K562 (cell line): ENCODE results near the gene CDKN2B-AS1. TPM values are rescaled to one million over a fixed set of nuclear protein-coding genes. Genes with fewer than 3 reads are reported as not detected.

ENCODE experiments used
- ATAC-seq: fragments of 200-7000 bp; cut with Tn5 transposase; 3 replicates; pipeline ENCODE4 v1.9.1; 2020; ENCODE audit warnings: moderate library complexity
- BruUV-seq: library from RNA; stranded (reverse); fragments of 400-500 nt; replicated peaks from 2 replicates; lab custom pipeline; 2021; lab: Mats Ljungman, UMichigan
- CTCF ChIA-PET: fragments of 300-600 bp; formaldehyde crosslinking; extraction: SDS; loops from one replicate; lab custom pipeline; 2021; ENCODE audit warnings: low intra/inter-chr PET ratio; lab: Yijun Ruan, JAX
- POLR2A ChIA-PET: fragments of 300-600, 350-650 bp; sonication (Branson Sonifier 250); formaldehyde crosslinking; extraction: SDS; loops from one replicate; lab custom pipeline; 2021; ENCODE audit warnings: antibody characterized with exemption, inconsistent platforms; lab: Yijun Ruan, JAX
- DNase-seq, 4 experiments: peaks; one replicate each; pipeline versions ENCODE4 v3.0.0 to v3.0.0-alpha.2; 2011 to 2018; ENCODE audit warnings: low spot score in 3 of 4, mixed read lengths in 3 of 4; ENCODE audit errors: extremely low read depth in 1 of 4
- FAIRE-seq: peaks from 2 replicates; lab custom pipeline; 2011; peaks lifted over from hg19 to GRCh38; lab: Jason Lieb, UNC
- H2AFZ ChIP-seq: 2 replicates; pipeline ENCODE4 v1.6.0; 2011; ENCODE audit warnings: low read depth, low read length, control low read depth, inconsistent platforms
- H3K27ac ChIP-seq: fragments of 200-600 bp; 3 replicates; pipeline ENCODE4 v1.8.0; 2011; ENCODE audit warnings: low read depth, mild to moderate bottlenecking, control low read depth, inconsistent platforms, low read length, moderate library complexity, mixed read lengths; ENCODE audit errors: extremely low read depth
- H3K27me3 ChIP-seq, 2 experiments: fragments of 300-600 bp in 1 of 2; 2 replicates in 1 of 2; 3 replicates in 1 of 2; pipeline versions ENCODE4 v1.6.0 to v1.8.0; 2011; ENCODE audit warnings: inconsistent platforms in 2 of 2, low read length in 2 of 2, mild to moderate bottlenecking in 1 of 2, mixed read lengths in 1 of 2, moderate library complexity in 1 of 2; ENCODE audit not compliant: control insufficient read depth in 2 of 2, insufficient read depth in 2 of 2
- H3K36me3 ChIP-seq: fragments of 300-600 bp; 3 replicates; pipeline ENCODE4 v1.8.0; 2011; ENCODE audit warnings: mild to moderate bottlenecking, low read length, inconsistent platforms; ENCODE audit not compliant: control insufficient read depth, insufficient read depth
- H3K4me1 ChIP-seq, 2 experiments: fragments of 200-600 bp in 1 of 2; replicated peaks in 1 of 2; 2 replicates in 1 of 2; 3 replicates in 1 of 2; pipeline versions ENCODE4 v1.5.1 to v1.8.0; 2011; ENCODE audit warnings: inconsistent platforms in 2 of 2, low read length in 2 of 2, mild to moderate bottlenecking in 1 of 2, mixed read lengths in 1 of 2, moderate library complexity in 1 of 2; ENCODE audit not compliant: control insufficient read depth in 2 of 2, insufficient read depth in 2 of 2
- H3K4me2 ChIP-seq: 2 replicates; pipeline ENCODE4 v1.6.1; 2011; ENCODE audit warnings: low read length, control low read depth, inconsistent platforms, mixed read lengths; ENCODE audit not compliant: insufficient read depth
- H3K4me3 ChIP-seq: fragments of 200-600 bp; sonication (generic), shearing (Covaris generic); 2 replicates; pipeline ENCODE4 v1.5.1; 2016; ENCODE audit warnings: control low read depth, inconsistent platforms
- H3K79me2 ChIP-seq: fragments of 200-600 bp; 3 replicates; pipeline ENCODE4 v1.8.0; 2011; ENCODE audit warnings: low read length, inconsistent platforms; ENCODE audit not compliant: control insufficient read depth, insufficient read depth
- H3K9ac ChIP-seq, 2 experiments: 2 replicates each; pipeline versions ENCODE4 v1.6.0 to v1.6.1; 2011; ENCODE audit warnings: low read depth in 2 of 2, low read length in 2 of 2, control low read depth in 1 of 2, inconsistent platforms in 1 of 2, mild to moderate bottlenecking in 1 of 2, mixed read lengths in 1 of 2; ENCODE audit not compliant: insufficient read depth in 1 of 2
- H3K9me1 ChIP-seq: one replicate; pipeline ENCODE4 v1.6.0; 2011; ENCODE audit warnings: inconsistent platforms, mild to moderate bottlenecking, low read length, moderate library complexity; ENCODE audit not compliant: control insufficient read depth, insufficient read depth
- H3K9me3 ChIP-seq: replicated peaks from 2 replicates; pipeline ENCODE4 v1.5.1; 2011; ENCODE audit warnings: low read depth, low read length, inconsistent platforms; ENCODE audit not compliant: control insufficient read depth, insufficient read depth
- H4K20me1 ChIP-seq: replicated peaks from 2 replicates; pipeline ENCODE4 v1.6.1; 2011; ENCODE audit warnings: low read length, inconsistent platforms, mixed read lengths; ENCODE audit not compliant: control insufficient read depth, insufficient read depth
- BRD9 ChIP-seq: fragments of 450-650 bp; IDR thresholded peaks from 2 replicates; pipeline ENCODE4 v1.6.1; 2018; ENCODE audit warnings: low read depth; ENCODE audit not compliant: partially characterized antibody
- DEAF1 ChIP-seq: fragments of 450-650 bp; formaldehyde crosslinking; IDR thresholded peaks from 2 replicates; pipeline ENCODE4 v1.4.0; 2020; ENCODE audit warnings: mild to moderate bottlenecking, moderate library complexity
- ELF2 ChIP-seq: fragments of 250-450 bp; sonication (Bioruptor Pico); IDR thresholded peaks from 2 replicates; pipeline ENCODE4 v1.5.0; 2021; ENCODE audit warnings: mild to moderate bottlenecking
- HMG20B ChIP-seq: fragments of 250-450 bp; sonication (Bioruptor Pico); IDR thresholded peaks from 2 replicates; pipeline ENCODE4 v1.5.0; 2021; ENCODE audit warnings: mild to moderate bottlenecking
- HOXB6 ChIP-seq: fragments of 250-450 bp; sonication (Bioruptor Pico); IDR thresholded peaks from 2 replicates; pipeline ENCODE4 v1.5.1; 2022; ENCODE audit warnings: mild to moderate bottlenecking, borderline replicate concordance
- PRMT5 ChIP-seq: sonication (generic); formaldehyde crosslinking; IDR thresholded peaks from 2 replicates; pipeline ENCODE4 v1.5.0; 2020; ENCODE audit warnings: missing genetic modification reagents
- SMAD3 ChIP-seq: fragments of 450-650 bp; formaldehyde crosslinking; conservative IDR thresholded peaks from 2 replicates; pipeline ENCODE4 v1.4.0; 2020; ENCODE audit warnings: mild to moderate bottlenecking
- SMARCC2 ChIP-seq: fragments of 450-650 bp; IDR thresholded peaks from 2 replicates; pipeline ENCODE4 v1.6.1; 2017; ENCODE audit warnings: antibody characterized with exemption, moderate library complexity, mild to moderate bottlenecking, low read depth
- TRIM24 ChIP-seq, 2 experiments: fragments of 450-650 bp; IDR thresholded peaks; 2 replicates each; pipeline ENCODE4 v1.6.1; 2016
- in situ Hi-C: fragments of 300-500 bp; cut with MboI; formaldehyde crosslinking; loops from 4 replicates; pipeline ENCODE4 v1.15.0; 2018; ENCODE audit warnings: inconsistent platforms, mixed read lengths
- intact Hi-C: fragments of 100-400 bp; cut with micrococcal nuclease; formaldehyde crosslinking; loops from 2 replicates; pipeline ENCODE4 v1.14.2; 2022
- polyA plus RNA-seq, 8 experiments: library from polyadenylated mRNA; depleted of rRNA in 4 of 8; stranded (reverse) in 5 of 8; unstranded in 3 of 8; fragments of >200 nt; fragmentation: Nextera tagmentation in 2 of 8; fragmentation: Illumina TruSeq in 1 of 8; extraction: Ambion mirVana in 2 of 8; extraction: Trizol in 1 of 8; gene quantifications; 2 replicates each; pipeline versions ENCODE4 v1.2.1 to v1.2.3, GENCODE V29; 2011 to 2014; ENCODE audit warnings: inconsistent platforms in 1 of 8, missing spikeins in 1 of 8
- total RNA-seq, 7 experiments: library from RNA; depleted of rRNA in 6 of 7; stranded (reverse); fragments of >200 nt in 6 of 7; fragmentation: Illumina TruSeq in 2 of 7; extraction: Trizol in 2 of 7; gene quantifications; 2 replicates each; pipeline versions ENCODE4 v1.2.1 to v1.2.3, GENCODE V29; 2011 to 2021; ENCODE audit warnings: low replicate concordance in 1 of 7
- TF ChIP-seq, protein P1 (sequence below): conservative IDR thresholded peaks from 2 replicates; pipeline ENCODE4 v1.6.1; 2011; ENCODE audit warnings: low read depth, mild to moderate bottlenecking, low read length; ENCODE audit not compliant: control insufficient read depth

The CDKN2B-AS1 gene
- total and polyA plus RNA-seq, 9 of the 15 experiments (the other 6 are each of a cell fraction or from before 2014, with no cell fraction given) = not detected

DNA sequence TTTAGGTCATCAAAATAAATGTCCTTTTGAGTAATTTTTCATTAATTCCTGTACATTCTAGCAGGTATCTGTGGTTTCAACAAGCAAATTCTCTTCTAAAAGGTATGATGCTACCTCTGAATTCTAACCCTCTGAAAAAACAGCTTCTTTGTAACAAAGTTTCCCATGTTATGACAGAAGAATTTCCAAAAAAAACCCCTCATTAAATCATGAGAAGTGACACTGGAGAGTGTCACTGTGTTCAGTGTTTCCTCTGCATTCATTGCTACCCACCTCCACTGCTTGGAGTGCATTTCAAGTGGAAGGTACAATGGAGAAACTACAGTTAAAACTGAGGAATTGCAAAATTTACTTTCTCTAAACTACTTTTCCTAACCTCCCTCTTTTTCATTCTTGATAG is 10.5 kb upstream of the CDKN2B-AS1 start:
- in situ Hi-C loops = no loop called here
- FAIRE-seq (no peak), ATAC-seq (no peak), DNase-seq (no peak)
- TF ChIP-seq DEAF1 (CRISPR knock-in tag) (no peak), ELF2 (CRISPR knock-in tag) (no peak), SMAD3 (CRISPR knock-in tag) (no peak), HMG20B (CRISPR knock-in tag) (no peak), HOXB6 (CRISPR knock-in tag) (no peak), TRIM24 (IDR thresholded peaks at IDR 0.05) (no peak), PRMT5 (CRISPR knock-in tag) (no peak), SMARCC2 (no peak), BRD9 (no peak)
- TF ChIP-seq, protein P1, sequence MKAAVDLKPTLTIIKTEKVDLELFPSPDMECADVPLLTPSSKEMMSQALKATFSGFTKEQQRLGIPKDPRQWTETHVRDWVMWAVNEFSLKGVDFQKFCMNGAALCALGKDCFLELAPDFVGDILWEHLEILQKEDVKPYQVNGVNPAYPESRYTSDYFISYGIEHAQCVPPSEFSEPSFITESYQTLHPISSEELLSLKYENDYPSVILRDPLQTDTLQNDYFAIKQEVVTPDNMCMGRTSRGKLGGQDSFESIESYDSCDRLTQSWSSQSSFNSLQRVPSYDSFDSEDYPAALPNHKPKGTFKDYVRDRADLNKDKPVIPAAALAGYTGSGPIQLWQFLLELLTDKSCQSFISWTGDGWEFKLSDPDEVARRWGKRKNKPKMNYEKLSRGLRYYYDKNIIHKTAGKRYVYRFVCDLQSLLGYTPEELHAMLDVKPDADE = no peak
- ChIA-PET POLR2A (no interaction called here), CTCF (no interaction called here)
- intact Hi-C loops = no loop called here
- no peak overlapping the region for H3K4me2 ChIP-seq
- no peak overlapping the region for H3K4me3 ChIP-seq
- H3K9me1 ChIP-seq = no peaks in the 10 kb centered on the region
- H2AFZ ChIP-seq = no peak overlapping the region
- no peaks in the 10 kb centered on the region for H3K4me1 ChIP-seq
- H3K79me2 ChIP-seq = no peaks in the 10 kb centered on the region
- H3K27ac ChIP-seq = no peak overlapping the region
- H3K36me3 ChIP-seq = no peaks in the 10 kb centered on the region
- no peaks in the 10 kb centered on the region for H3K27me3 ChIP-seq
- BruUV-seq = no TSS peak
- H3K9ac ChIP-seq = no peak overlapping the region
- no peaks in the 10 kb centered on the region for H4K20me1 ChIP-seq
- H3K9me3 ChIP-seq = no peaks in the 10 kb centered on the region
